Activated CD4-positive, alpha-beta T cell treated with anti-CD3 and anti-CD28 coated beads, Interleukin-2, Interleukin-4, amounts not matched to agents 100 ng/mL and 50 ng/mL, durations not matched to agents 16 hours and 8 hours (primary cell): ENCODE data around the gene PYGO2.
"Not testable (repeated sequence)": the region's sequence is repeated elsewhere in the genome, so short reads cannot be mapped to it uniquely, and the experiment has no call there.

Source experiments
- DNase-seq: peaks from one replicate; pipeline ENCODE4 v3.0.0-alpha.2; 2020; ENCODE audit warnings: low spot score

PYGO2 gene

DNA sequence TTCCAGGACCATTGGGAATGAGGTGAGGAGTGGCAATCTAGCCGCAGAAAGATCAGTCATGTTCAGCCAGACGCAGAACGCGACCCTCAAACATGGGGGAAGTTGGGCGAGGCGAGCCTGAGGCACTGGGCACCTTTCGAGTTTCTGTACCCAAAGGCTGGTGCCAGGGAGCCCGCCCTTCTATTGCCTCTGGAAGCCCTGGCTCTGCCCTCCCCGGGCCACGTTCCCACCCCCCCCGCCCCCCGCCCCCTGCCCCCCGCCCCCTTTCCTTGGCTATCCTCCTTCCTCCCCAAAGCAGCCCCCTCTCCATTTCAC, 38.8 kb upstream of the PYGO2 start:
- no peak for DNase-seq

DNA sequence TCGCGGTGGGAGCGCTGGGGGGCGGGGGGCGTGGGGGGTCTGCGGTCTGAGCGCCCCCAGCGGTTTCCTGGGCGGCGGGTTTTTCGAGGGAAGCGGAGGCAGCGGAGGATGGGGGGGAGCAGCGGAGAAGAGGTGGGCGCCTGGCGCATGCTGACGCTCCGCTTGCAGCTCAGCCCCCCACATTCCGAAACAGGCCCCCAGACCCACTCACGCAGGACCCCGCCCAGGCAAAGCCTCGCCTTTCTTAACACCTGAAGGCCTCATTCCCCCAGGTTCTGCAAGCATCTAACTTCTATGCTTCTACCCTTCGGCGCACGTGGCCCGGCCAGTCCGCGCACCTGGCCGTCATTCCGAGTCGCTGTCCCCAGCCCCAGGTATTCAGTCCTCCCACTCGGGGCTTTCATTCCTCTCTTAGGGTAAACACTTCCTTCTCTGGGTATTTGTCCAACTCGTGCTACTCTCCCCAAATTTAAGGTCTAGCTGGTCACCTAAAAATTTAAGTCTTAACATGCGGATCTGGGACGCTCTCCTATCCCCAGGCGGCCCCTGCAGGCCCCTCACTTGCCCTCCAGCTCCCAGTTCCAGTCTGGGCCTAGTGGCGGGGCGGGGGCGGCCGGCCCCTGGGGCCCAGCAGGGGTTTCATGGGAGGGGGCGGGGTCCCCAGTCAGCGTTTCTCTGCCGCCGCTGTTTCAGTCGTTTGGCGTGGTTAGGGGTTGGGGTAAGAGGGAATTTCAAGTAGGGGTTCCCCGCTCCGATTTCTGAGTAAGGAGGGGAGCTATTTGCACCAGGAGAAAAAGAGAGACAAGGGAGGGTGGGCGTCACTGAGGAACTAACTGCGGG, 38.2 kb upstream of the PYGO2 start:
- DNase-seq: no peak

DNA sequence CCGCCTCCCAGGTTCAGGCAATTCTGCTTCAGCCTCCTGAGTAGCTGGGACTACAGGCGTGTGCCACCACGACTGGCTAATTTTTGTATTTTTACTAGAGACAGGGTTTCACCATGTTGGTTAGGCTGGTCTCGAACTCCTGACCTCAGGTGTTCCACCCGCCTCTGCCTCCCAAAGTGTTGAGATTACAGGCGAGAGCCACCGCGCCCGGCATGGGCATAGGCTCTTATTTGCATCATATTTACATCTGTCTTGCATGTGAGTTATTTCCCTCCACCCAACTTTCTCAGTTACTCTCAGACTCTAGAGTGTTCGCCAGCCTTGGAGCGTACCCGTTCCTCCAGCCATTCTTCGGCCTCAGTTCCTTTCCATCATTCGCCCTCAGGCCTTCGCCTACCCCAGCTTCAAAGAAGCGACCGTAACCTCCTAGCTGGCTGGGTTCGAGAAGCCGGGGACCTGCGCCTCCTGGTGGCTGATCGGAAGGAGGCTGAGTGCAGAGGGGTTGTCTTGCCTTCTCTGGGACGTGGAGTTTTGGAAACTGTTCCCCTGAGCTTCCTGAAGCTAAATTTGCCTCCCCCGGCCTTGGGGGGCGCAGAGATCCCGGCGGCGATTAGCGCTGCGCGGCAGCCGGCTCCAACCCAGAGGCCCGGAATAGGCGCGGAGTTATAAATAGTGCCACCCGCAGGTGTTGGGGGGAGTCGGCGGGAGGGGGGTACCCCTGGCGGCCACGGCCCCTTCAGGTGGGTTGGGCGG, 37.4 kb upstream of the PYGO2 start:
- DNase-seq: peak; percentile 86

DNA sequence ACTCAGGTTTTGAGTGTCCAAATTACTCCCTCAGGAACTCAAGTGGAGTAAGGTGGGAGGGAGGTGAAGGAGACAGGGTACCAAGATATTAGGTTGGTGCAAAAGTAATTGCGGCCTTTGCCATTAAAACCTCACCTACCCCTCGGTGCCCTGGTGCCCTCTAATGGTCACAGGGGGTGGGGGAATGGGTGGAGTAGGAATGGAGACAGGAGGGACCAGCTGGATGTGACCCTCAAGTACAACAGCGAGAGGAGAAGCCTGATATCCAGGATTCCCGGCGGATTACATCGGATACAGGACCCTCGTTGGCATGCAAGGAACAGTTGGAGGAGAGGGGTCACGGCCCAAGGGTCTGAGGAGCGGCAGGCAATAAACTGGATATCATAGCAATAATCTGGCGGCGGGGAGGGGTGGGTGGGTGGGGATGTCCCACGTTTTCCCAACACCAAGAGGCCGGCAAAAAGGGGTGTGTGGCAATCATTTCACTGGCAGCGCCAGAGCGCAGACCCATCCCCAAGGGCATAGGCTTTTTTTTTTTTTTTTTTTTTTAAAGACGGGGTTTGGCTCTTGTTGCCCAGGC, 36.7 kb upstream of the PYGO2 start:
- no peak for DNase-seq

DNA sequence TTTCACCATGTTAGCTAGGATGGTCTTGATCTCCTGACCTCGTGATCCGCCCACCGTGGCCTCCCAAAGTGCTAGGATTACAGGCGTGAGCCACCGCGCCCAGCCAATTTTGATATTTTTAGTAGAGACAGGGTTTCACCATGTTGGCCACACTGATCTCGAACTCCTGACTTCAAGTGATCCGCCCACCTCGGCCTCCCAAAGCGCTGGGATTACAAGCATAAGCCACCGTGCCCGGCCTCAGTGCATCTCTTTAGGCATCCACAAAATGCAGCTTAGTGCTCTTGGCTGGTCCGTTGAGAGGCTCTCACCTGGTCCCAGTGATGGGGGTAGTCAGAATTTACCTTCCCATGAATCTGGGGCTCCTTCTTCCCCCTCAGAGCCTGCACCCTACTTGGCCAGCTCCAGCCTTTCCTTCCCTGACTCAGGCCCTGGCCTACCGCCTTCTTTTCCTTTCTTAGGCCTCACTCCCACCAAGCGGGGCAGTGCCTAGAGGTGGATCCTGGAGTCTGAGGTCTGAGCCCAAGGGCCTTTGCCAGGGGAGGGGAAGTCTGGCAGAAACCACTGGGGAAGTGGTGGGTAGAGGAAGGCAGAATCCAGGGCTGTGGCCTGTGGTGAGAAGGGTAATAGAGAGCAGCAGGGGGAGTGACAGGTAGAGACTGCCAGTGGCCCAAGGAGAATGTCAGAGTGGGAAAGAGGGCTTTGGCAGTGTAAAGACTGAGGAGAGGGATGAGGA, 35.6 kb upstream of the PYGO2 start:
- DNase-seq: no peak

DNA sequence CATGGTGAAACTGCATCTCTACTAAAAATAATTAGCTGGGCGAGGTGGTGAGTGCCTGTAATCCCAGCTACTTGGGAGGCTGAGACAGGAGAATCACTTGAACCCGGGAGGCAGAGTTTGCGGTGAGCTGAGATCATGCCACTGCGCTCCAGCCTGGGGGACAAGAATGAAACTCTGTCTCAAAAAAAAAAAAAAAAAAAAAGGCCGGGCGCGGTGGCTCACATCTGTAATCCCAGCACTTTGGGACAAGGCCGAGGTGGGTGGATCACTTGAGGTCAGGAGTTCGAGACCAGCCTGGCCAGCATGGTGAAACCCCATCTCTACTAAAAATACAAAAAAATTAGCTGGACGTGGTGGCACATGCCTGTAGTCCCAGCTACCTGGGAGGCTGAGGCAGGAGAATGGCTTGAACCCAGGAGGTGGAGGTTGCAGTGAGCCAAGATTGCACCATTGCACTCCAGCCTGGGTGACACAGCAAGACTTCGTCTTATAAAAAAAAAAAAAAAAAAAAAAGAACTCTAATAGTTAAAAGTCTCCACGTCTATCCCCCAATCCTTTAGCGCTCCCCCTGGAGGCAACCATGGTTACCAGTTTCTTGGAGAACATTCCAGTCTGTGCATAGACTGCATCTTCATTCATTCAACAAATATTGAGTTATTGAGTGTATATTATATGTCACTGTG, 33.9 kb upstream of the PYGO2 start:
- not testable (repeated sequence) for DNase-seq

DNA sequence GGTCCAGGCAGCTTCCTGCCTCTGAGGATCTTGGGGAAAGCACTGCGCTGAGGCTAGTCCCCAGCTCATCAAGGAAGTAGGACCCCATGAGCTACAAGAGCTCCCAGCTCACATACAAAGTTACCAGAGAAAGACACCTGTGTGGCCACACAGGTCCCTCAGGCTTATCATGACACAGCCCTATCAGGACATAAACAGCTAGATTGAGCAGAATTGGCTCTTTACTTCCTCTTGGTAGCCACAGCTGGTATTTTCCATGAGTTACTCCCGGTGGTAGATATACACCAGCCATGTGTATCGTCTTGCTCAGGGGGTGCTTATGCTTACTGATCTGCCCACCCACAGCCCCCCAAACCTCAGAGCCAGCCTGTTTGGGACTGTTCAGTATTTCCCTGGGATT, 33.0 kb upstream of the PYGO2 start:
- DNase-seq: no peak

DNA sequence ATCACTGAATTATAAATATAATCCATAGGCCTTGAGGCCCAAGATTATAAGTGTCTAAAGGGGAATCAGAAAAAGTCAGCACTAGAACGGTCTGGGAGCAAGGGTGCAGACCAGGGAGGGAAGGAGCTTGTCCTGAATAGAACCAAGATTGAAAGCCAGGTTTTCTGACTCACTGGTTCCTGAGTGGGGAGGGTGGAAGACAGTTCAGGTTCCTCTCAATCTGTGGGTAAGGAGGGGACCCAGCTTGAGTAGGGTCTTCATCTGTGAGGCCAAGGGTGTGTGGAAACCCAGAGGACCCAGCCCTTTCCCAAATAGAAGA, 32.6 kb upstream of the PYGO2 start:
- no peak for DNase-seq

DNA sequence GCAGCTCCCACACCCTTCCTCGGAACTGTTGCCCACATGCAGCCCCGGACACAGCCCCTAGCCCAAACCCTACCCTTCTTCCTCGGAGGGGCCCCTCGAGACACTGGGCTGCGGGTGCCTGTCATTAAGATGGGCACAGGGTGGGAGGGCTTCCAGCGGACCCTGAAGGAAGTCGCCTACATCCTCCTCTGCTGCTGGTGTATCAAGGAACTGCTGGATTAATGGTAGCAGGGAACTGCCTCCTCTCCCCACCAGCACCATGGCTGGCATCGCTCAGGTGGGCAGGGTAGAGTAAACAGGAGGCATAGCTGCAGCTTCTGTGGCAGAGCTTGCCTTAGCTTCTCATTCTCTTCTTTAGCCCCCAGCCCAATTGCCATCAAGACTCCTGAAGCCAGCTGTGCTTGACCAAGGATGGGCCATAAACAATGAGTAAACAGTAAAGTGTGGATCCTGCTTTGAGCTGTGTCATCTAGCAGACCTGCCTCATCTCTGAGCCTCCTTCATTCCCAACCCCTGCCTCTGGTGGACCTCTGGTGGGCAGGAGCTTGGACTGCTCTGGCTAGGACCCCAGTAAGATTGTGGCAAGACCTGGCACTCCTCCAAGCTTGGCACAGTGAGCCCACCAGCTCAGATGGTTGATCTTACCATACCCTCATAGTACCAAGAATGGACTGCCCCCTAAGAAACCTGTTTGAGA, 32.1 kb upstream of the PYGO2 start, which contains the start of gene LENEP:
Gene LENEP, plus strand, starts transcription at position 15 of the 697 bp plus-strand sequence. Its CDS starts 22 bp downstream, at position 37.
- no peak for DNase-seq

DNA sequence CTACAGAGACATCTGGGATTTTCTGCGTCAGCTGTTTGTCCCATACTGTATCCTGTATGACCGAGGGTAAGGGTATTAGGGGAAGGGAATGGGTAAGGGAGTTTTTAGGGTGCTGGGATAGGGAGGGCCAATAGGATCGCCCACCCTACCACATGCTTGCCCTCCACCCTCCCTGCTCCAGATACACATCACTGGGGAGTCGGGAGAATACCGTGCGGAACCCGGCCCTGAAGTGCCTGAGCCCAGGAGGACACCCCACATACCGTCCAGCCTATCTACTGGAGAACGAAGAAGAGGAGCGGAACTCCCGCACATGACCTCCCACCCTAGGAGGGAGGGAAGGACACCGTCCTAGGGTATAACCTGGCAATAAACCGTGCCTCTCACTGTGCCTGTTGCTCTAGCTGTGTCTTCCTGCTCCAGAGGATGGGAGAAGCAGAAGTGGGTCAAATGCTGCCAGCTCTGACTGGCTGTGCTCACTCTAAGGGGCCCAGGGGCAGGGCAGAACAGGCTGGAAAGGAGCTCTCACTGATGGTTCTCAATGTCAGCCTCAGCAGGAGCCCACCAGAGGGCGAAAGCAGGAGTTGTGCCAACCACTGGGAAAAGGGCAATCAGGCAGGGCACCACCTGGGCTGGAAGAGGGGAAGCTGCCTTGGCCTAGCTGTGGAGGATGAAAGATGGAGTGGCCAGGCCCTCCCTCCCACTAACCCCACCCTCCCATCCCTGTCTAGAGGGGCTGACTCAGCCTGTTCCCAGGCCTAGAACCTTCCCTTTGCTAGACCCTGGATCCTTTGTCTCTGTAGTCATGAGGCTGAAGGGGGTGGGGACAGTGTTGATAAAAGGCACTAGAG, 31.4 kb upstream of the PYGO2 start:
- no peak for DNase-seq

DNA sequence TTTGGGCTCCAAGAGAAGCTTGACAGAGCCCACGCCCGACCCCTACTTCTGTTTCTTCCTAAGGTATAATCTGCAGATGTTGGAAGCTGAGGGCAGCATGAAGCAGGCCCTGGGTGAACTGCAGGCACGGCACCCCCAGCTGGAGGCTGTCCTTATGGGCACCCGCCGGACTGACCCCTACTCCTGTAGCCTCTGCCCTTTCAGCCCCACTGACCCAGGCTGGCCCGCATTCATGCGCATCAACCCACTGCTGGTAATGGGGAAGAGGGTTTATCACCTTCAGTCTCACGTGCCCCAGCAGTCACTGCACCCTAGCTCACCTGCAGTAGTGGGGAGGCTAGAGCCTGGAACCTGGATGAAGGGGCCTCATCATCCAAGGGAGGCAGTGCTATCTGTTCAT, 28.7 kb upstream of the PYGO2 start:
- no peak for DNase-seq

DNA sequence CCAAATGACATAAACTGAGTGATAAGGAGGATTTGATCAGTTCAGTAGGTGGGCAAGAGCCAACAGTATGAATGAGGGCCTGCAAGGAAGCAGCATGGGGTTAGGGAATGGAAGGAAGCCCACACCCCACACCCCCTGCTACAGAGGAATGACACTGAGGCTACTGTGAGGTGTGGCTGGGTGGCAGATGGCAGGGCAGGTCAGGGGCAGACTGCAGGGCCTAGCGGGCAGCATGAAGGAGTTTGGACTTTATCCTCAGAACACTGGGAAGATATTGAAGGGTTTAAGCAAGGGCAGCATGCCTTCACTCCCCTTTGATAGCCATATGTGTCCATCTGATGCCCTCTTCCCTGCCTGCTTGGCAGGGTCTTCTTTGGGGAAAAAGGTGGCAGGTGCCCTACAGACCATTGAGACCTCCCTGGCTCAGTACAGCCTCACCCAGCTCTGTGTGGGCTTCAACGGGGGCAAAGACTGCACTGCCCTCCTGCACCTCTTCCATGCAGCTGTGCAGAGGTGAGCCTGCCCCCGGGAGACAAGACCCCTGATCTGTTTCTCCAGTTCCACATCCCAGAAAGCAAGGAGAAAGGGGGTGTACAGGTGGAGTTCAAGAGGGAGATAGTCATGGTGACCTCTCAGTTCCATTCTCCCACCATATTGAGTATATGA, 27.7 kb upstream of the PYGO2 start:
- no peak for DNase-seq

DNA sequence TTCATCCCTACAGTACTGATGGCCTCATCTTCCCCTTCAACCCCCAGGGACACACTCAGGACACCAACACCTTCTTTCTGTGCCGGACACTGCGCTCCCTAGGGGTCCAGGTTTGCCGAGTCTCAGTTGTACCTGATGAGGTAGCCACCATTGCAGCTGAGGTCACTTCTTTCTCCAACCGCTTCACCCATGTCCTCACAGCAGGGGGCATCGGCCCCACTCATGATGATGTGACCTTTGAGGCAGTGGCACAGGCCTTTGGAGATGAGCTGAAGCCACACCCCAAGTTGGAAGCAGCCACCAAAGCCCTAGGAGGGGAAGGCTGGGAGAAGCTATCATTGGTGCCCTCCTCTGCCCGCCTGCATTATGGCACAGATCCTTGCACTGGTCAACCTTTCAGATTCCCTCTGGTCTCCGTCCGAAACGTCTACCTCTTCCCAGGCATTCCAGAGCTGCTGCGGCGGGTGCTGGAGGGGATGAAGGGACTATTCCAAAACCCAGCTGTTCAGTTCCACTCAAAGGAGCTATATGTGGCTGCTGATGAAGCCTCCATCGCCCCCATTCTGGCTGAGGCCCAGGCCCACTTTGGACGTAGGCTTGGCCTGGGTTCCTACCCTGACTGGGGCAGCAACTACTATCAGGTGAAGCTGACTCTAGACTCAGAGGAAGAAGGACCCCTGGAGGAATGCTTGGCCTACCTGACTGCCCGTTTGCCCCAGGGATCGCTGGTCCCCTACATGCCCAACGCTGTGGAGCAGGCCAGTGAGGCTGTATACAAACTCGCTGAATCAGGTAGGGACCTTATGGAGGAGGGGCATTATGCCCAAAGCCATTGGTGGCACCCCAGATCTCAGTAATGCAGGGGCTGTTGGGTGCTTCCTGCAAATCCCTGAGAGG, 26.7 kb upstream of the PYGO2 start:
- no peak for DNase-seq

DNA sequence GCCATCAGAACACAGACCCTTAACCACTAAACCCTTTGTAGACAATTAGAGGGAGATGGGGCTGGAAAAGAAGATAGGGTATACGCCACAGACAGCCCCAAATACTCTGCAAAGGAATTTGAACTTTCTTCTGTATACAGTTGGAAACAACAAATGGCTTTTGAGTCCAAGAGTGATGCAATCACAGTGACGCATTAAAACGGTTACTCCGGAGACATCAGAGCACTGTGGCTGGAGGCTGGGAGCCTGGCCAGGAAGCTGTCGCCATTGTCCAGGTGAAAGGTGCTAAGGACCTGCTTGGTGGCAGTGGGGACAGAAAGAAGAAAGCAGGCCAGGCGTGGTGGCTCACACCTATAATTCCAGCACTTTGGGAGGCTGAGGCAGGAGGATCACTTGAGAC, 25.7 kb upstream of the PYGO2 start:
- no peak for DNase-seq

DNA sequence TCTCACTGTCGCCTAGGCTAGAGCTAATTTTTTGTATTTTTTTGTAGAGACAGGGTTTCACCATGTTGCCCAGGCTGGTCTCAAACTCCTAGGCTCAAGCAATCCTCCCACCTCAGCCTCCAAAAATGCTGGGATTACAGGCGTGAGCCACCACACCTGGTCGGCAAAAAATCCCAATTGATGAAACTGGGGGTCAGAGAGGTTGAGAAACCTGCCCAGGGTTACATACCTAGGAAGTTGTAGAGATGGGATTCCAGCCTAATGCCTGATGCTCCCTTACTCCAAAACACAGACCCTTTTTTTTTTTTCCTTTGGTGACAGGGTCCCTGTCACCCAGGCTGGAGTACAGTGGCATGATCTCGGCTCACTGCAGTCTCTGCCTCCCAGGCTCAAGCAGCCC, 25.2 kb upstream of the PYGO2 start:
- DNase-seq: not testable (repeated sequence)

DNA sequence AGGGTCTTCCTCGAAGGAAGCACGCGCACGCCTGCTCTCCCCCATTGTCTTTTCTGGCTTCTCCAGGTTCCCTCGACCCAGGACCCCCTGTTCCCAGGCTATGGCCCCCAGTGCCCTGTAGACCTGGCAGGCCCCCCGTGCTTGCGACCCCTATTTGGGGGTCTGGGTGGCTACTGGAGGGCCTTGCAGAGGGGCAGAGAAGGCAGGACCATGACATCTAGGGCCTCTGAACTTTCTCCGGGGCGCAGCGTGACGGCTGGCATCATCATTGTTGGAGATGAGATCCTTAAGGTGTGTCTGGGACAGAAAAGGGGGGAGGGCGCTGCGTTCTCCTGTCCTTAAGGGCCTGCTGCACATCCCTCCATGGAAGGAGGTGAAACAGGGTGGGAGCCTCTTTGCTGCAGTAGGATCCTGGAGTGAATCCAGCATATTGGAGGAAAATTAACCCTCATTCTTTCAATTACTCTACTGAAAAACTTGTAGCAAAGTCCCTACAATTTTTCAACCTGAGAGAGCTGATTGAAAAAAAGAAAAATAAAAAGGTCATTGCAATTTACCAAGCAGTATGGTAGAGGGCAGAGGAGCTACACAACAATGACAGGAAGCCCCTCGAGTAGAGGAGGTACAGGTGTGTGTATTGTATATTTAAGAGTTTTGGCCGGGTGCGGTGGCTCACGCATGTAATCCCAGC, 22.3 kb upstream of the PYGO2 start:
- DNase-seq: no peak

DNA sequence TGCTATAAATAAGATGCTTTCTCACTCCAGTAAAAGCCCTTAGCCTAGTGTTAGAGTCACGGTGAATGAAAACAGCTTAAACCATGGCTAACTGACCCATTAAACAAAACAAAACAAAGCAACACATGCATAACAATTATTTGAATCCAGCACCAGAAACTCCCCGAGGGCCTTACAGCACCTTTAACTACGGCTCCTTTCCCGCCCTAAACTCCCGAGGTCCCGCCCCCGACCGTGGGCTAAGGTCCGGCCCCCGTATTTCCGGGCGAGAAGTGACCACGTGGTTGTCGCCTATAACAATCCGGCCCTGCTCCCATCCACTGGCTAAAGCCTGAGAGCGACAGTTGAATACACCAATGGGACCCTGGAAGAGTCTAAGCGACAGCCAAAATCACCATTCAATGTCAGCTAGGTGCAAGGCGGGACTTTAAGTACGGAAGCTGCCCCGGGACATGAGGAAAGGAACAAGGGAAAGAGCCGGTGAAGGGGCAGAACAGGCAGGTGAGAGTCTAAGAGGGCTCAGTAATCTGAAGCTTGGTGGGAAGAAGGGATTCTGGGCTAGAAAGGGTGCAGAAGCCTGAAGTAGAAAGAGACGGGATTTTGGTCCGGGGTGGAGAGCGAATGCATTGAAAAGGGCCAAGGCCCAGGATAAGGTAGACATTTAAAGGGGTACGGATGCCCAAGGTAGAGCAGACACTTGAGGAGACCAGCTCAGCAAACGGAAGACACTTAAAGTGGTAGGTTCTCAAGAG, 21.5 kb upstream of the PYGO2 start, which contains the start of gene FLAD1:
Gene FLAD1, plus strand, starts transcription at position 448 of the 752 bp plus-strand sequence. CDS start 351 bp downstream, outside the sequence.
- peak; percentile 100 for DNase-seq
